Measurements from ENCODE around the gene TAF8. TPM values are rescaled to one million over a fixed set of nuclear protein-coding genes. Genes with fewer than 3 reads are reported as not detected.

The TAF8 gene
- polyA plus RNA-seq, 6 donors from 2014 or later = 10.3 to 25.6 (median 18.6) TPM

DNA sequence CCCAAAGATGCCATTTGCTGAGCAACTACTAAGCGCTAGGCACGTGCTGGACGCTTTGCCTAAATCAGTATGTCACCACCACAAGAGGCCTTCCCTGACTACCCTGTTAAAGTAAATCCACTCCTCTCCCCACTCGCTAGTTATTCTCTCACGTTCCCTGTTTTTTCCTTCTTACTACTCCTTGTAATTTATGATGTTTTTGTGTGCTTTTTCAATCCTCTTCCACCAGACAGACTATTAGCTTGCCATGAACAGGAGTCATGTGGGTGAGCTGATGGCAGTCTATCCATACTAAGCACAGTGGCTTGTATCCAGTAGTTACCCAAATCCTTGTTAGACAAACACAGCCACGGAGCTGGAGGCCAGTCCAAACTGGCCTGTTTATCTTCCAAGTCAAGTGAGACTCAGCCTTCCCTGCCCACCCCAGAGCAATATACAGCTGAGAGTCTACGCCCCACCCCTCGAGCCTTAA lies 50.9 kb downstream of the TAF8 start:
- no peak overlapping the region for H3K27ac Mint-ChIP-seq
- H3K36me3 Mint-ChIP-seq = no peaks in the 10 kb centered on the region
- ATAC-seq (ENCODE audit: low read depth in 2 of 2) (no peak), DNase-seq (no peak)
- H3K4me3 Mint-ChIP-seq = no peak overlapping the region
- peaks cover 0 to 33% (median 29%) of the 10 kb centered on the region in 3 donors for H3K27me3 Mint-ChIP-seq
- no peaks in the 10 kb centered on the region for H3K9me3 Mint-ChIP-seq
- peaks cover 6 to 10% (median 7%) of the 10 kb centered on the region in 3 donors for H3K4me1 Mint-ChIP-seq

- Mint-ChIP-seq H3K9me3 (no peaks in the 10 kb centered on the region), H3K27ac (peak overlapping the region in 1 of 6 donors; percentile 38), H3K36me3 (no peaks in the 10 kb centered on the region), H3K27me3 (peaks cover 0 to 38% (median 31%) of the 10 kb centered on the region in 3 donors), H3K4me3 (peak overlapping the region; percentile 38 to 83 (median 68)), H3K4me1 (peaks cover 6 to 10% (median 7%) of the 10 kb centered on the region in 3 donors)
- no peak for DNase-seq
- no peak for ATAC-seq (ENCODE audit: low read depth in 2 of 2)
Measured at GRCh38 chr6:42103216-42103615, 52.9 kb downstream of the TAF8 start.

- peak overlapping the region in 2 of 6 donors; percentile 38 to 83 for H3K27ac Mint-ChIP-seq
- DNase-seq (peak; percentile 6), ATAC-seq (ENCODE audit: low read depth in 2 of 2) (no peak)
- H3K9me3 Mint-ChIP-seq = no peaks in the 10 kb centered on the region
- H3K4me1 Mint-ChIP-seq = peaks cover 6 to 10% (median 7%) of the 10 kb centered on the region in 3 donors
- H3K36me3 Mint-ChIP-seq = no peaks in the 10 kb centered on the region
- peaks cover 0 to 41% (median 31%) of the 10 kb centered on the region in 3 donors for H3K27me3 Mint-ChIP-seq
- H3K4me3 Mint-ChIP-seq = peak overlapping the region; percentile 59 to 86 (median 73)
Measured at GRCh38 chr6:42103753-42104094, 53.4 kb downstream of the TAF8 start.

- ATAC-seq (ENCODE audit: low read depth in 2 of 2) (peak; percentile 83 to 87), DNase-seq (peak; percentile 54)
- peak overlapping the region in 1 of 6 donors; percentile 83 for H3K27ac Mint-ChIP-seq
- H3K9me3 Mint-ChIP-seq = no peaks in the 10 kb centered on the region
- no peaks in the 10 kb centered on the region for H3K36me3 Mint-ChIP-seq
- peaks cover 6 to 10% (median 7%) of the 10 kb centered on the region in 3 donors for H3K4me1 Mint-ChIP-seq
- H3K27me3 Mint-ChIP-seq = peaks cover 0 to 42% (median 31%) of the 10 kb centered on the region in 3 donors
- peak overlapping the region; percentile 26 to 86 (median 73) for H3K4me3 Mint-ChIP-seq
Measured at GRCh38 chr6:42104095-42104803, 53.9 kb downstream of the TAF8 start.

GRCh38 chr6:42104804-42105125 lies 54.4 kb downstream of the TAF8 start:
- no peaks in the 10 kb centered on the region for H3K36me3 Mint-ChIP-seq
- H3K4me1 Mint-ChIP-seq = peaks cover 6 to 10% (median 7%) of the 10 kb centered on the region in 3 donors
- H3K4me3 Mint-ChIP-seq = peak overlapping the region in 6 of 8 donors; percentile 26 to 67 (median 52)
- H3K27ac Mint-ChIP-seq = no peak overlapping the region
- H3K27me3 Mint-ChIP-seq = peaks cover 0 to 42% (median 31%) of the 10 kb centered on the region in 3 donors
- ATAC-seq (ENCODE audit: low read depth in 2 of 2) = no peak
- H3K9me3 Mint-ChIP-seq = peaks cover 0 to under 1% (median 0%) of the 10 kb centered on the region in 7 donors
- DNase-seq = no peak

GRCh38 chr6:42105156-42105648 lies 54.9 kb downstream of the TAF8 start:
- ATAC-seq (ENCODE audit: low read depth in 2 of 2) = no peak

DNA sequence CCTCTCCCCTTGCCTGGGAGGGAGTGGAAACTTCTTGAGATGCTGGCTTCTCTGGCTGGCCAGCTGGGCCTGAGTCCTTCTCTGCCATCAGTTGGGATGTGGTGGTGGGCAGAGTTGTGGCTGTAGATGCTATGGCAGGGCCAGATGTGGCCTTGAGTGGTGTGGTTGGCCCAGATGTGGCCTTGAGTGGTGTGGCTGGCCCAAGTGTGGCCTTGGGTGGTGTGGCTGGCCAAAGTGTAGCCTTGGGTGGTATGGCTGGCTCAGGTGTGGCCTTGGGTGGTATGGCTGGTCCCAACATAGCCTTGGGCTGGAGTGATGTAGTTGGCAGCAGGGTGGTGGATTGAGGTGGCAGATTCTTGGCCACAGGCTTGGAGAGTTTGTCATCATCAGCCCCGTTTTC lies 55.4 kb downstream of the TAF8 start:
- peak overlapping the region in 7 of 8 donors; percentile 15 to 70 (median 36) for H3K4me3 Mint-ChIP-seq
- ATAC-seq (ENCODE audit: low read depth in 2 of 2) (no peak), DNase-seq (no peak)
- H3K36me3 Mint-ChIP-seq = no peaks in the 10 kb centered on the region
- no peak overlapping the region for H3K27ac Mint-ChIP-seq
- peaks cover 0 to 10% (median 0%) of the 10 kb centered on the region in 7 donors for H3K9me3 Mint-ChIP-seq
- peaks cover 6 to 10% (median 7%) of the 10 kb centered on the region in 3 donors for H3K4me1 Mint-ChIP-seq
- peaks cover 0 to 42% (median 31%) of the 10 kb centered on the region in 3 donors for H3K27me3 Mint-ChIP-seq

More at GRCh38 chr6:42105156-42105648, 54.9 kb downstream of the TAF8 start:
- peaks cover 6 to 10% (median 7%) of the 10 kb centered on the region in 3 donors for H3K4me1 Mint-ChIP-seq
- H3K9me3 Mint-ChIP-seq = peaks cover 0 to 5% (median 0%) of the 10 kb centered on the region in 7 donors
- H3K27me3 Mint-ChIP-seq = peaks cover 0 to 42% (median 31%) of the 10 kb centered on the region in 3 donors
- no peaks in the 10 kb centered on the region for H3K36me3 Mint-ChIP-seq
- no peak for DNase-seq
- H3K27ac Mint-ChIP-seq = no peak overlapping the region
- H3K4me3 Mint-ChIP-seq = peak overlapping the region in 6 of 8 donors; percentile 23 to 67 (median 52)

GRCh38 chr6:42106112-42107023 lies 56.0 kb downstream of the TAF8 start:
- ATAC-seq (ENCODE audit: low read depth in 2 of 2) = no peak
- Mint-ChIP-seq H3K4me1 (peaks cover 6 to 10% (median 7%) of the 10 kb centered on the region in 3 donors), H3K36me3 (no peaks in the 10 kb centered on the region), H3K9me3 (peaks cover 0 to 11% (median 0%) of the 10 kb centered on the region in 7 donors), H3K27ac (no peak overlapping the region), H3K4me3 (peak overlapping the region in 5 of 8 donors; percentile 15 to 70 (median 36)), H3K27me3 (peaks cover 0 to 42% (median 31%) of the 10 kb centered on the region in 3 donors)
- no peak for DNase-seq

GRCh38 chr6:42108071-42108470 lies 57.7 kb downstream of the TAF8 start:
- Mint-ChIP-seq H3K27me3 (peaks cover 0 to 45% (median 33%) of the 10 kb centered on the region in 3 donors), H3K27ac (no peak overlapping the region), H3K4me3 (peak overlapping the region in 1 of 8 donors; percentile 15), H3K4me1 (peaks cover 6 to 10% (median 7%) of the 10 kb centered on the region in 3 donors), H3K9me3 (peaks cover 0 to 11% (median 0%) of the 10 kb centered on the region in 7 donors), H3K36me3 (no peaks in the 10 kb centered on the region)
- ATAC-seq (ENCODE audit: low read depth in 2 of 2) (no peak), DNase-seq (no peak)

DNA sequence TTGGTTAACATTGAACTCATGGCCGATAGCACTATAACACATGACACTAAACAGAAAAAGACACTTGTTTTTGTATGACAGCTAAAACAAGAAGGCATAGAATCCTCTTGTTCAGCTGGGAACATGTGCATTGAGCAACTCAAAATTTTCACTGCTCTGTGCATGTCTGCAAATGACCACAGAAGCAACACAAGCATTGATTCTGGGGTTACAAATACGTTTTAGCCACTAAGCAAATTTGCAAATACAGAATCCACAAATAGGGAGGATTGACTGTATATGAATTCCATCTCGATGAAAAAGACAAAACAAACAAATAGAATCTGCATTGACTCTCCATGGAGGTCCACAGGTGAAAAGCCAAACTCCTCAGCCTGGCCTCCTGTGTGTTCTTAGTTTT lies 60.4 kb downstream of the TAF8 start:
- no peak for ATAC-seq (ENCODE audit: low read depth in 2 of 2)
- H3K27me3 Mint-ChIP-seq = peaks cover 4 to 31% (median 16%) of the 10 kb centered on the region in 3 donors
- no peaks in the 10 kb centered on the region for H3K36me3 Mint-ChIP-seq
- peaks cover 0 to 11% (median 0%) of the 10 kb centered on the region in 7 donors for H3K9me3 Mint-ChIP-seq
- H3K4me3 Mint-ChIP-seq = no peak overlapping the region
- DNase-seq = no peak
- H3K27ac Mint-ChIP-seq = no peak overlapping the region
- peaks cover 0 to 2% (median 0%) of the 10 kb centered on the region in 3 donors for H3K4me1 Mint-ChIP-seq

GRCh38 chr6:42112351-42112750 lies 62.0 kb downstream of the TAF8 start:
- no peak overlapping the region for H3K27ac Mint-ChIP-seq
- no peak for ATAC-seq (ENCODE audit: low read depth in 2 of 2)
- peaks cover 0 to 11% (median 0%) of the 10 kb centered on the region in 7 donors for H3K9me3 Mint-ChIP-seq
- no peak for DNase-seq
- peaks cover 6 to 42% (median 22%) of the 10 kb centered on the region in 3 donors for H3K27me3 Mint-ChIP-seq
- no peaks in the 10 kb centered on the region for H3K4me1 Mint-ChIP-seq
- H3K36me3 Mint-ChIP-seq = no peaks in the 10 kb centered on the region
- H3K4me3 Mint-ChIP-seq = no peak overlapping the region

- Mint-ChIP-seq H3K9me3 (peaks cover 0 to 11% (median 0%) of the 10 kb centered on the region in 7 donors), H3K27me3 (peaks cover 8 to 28% (median 24%) of the 10 kb centered on the region in 3 donors), H3K36me3 (no peaks in the 10 kb centered on the region), H3K4me3 (no peak overlapping the region), H3K27ac (no peak overlapping the region), H3K4me1 (no peaks in the 10 kb centered on the region)
- no peak for DNase-seq
- no peak for ATAC-seq (ENCODE audit: low read depth in 2 of 2)
Measured at GRCh38 chr6:42113936-42114636, 63.8 kb downstream of the TAF8 start.

DNA sequence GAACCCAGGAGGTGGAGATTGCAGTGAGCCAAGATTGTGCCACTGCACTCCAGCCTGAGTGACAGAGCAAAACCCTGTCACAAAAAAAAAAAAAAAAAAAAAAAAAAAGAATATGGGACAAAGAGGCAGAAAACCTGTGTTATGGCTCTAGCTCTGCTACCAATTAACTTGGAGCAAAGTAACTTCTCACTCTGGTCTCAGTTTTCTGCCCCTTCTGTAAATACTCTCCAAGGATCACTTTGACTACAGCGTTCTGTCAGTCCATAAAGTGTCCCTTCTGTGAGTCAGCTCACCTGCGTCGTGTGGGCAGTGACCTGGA lies 67.5 kb downstream of the TAF8 start:
- DNase-seq (no peak), ATAC-seq (ENCODE audit: low read depth in 2 of 2) (no peak)
- H3K9me3 Mint-ChIP-seq = peaks cover 0 to 2% (median 0%) of the 10 kb centered on the region in 7 donors
- H3K4me1 Mint-ChIP-seq = no peaks in the 10 kb centered on the region
- no peaks in the 10 kb centered on the region for H3K36me3 Mint-ChIP-seq
- peaks cover 8 to 16% (median 15%) of the 10 kb centered on the region in 3 donors for H3K27me3 Mint-ChIP-seq
- H3K27ac Mint-ChIP-seq = no peak overlapping the region
- no peak overlapping the region for H3K4me3 Mint-ChIP-seq

Measured in naive B cell (primary cell).